ENCODE measurements around the gene ATAT1. TPM values are rescaled to one million over a fixed set of nuclear protein-coding genes. Genes with fewer than 3 reads are reported as not detected.

Gene ATAT1
- total and polyA plus RNA-seq, 2 experiments from 2014 or later: 12.8 to 23.0 TPM

GRCh38 chr6:30687659-30688431 is 61.2 kb downstream of the ATAT1 start:
- peaks cover 14% of the 10 kb centered on the region for H3F3A ChIP-seq (replicated peaks; ENCODE audit: low read depth)
- peak; percentile 67 for DNase-seq (ENCODE audit: low spot score)
- ATAC-seq: peak; percentile 8

GRCh38 chr6:30688569-30688968 is 61.9 kb downstream of the ATAT1 start:
- DNase-seq (ENCODE audit: low spot score) (no peak), ATAC-seq (no peak)
- Histone ChIP-seq H3F3A (replicated peaks; ENCODE audit: low read depth) (peaks cover 12% of the 10 kb centered on the region), H4K20me1 (replicated peaks; ENCODE audit: insufficient read depth) (no peaks in the 10 kb centered on the region), H2AFZ (no peak overlapping the region), H3K4me3 (no peak overlapping the region; the same call in 1 of the 2 replicates), H3K36me3 (ENCODE audit: insufficient read depth) (no peaks in the 10 kb centered on the region), H3K79me2 (replicated peaks; ENCODE audit: insufficient read depth) (peaks cover 8% of the 10 kb centered on the region; the same call in 1 of the 2 replicates), H3K4me1 (ENCODE audit: insufficient read depth) (peaks cover 38% of the 10 kb centered on the region), H3K4me2 (no peak overlapping the region), H3K27ac (ENCODE audit: low read depth) (no peak overlapping the region), H3K9me2 (ENCODE audit: insufficient read depth) (no peaks in the 10 kb centered on the region), H3K27me3 (ENCODE audit: insufficient read depth) (0 out of 2 replicates have a peak, but pooled peaks cover 5% of the 10 kb centered on the region)
- Mint-ChIP-seq H3K9me3 (no peaks in the 10 kb centered on the region; the same call in 2 of the 3 replicates), H3K4me3 (peak overlapping the region; percentile 81; the same call in 2 of the 3 replicates), H3K27ac (no peak overlapping the region), H3K27me3 (ENCODE audit: insufficient read depth, low read depth, poor library complexity) (peaks cover 38% of the 10 kb centered on the region), H3K36me3 (ENCODE audit: low read depth) (peaks cover 18% of the 10 kb centered on the region), H3K4me1 (peaks cover 59% of the 10 kb centered on the region)
- no peak for TF ChIP-seq CREB1 (CRISPR knock-in tag; IDR thresholded peaks at IDR 0.05; ENCODE audit: low read depth)
- no peak for TF ChIP-seq REST (IDR thresholded peaks at IDR 0.05; ENCODE audit: unreplicated experiment)
- no peak for TF ChIP-seq STAT1 (IDR thresholded peaks at IDR 0.05; ENCODE audit: unreplicated experiment)
- TF ChIP-seq ZNF331 (CRISPR knock-in tag; IDR thresholded peaks at IDR 0.05; ENCODE audit: low read depth): no peak
- TF ChIP-seq ZNF114 (CRISPR knock-in tag; IDR thresholded peaks at IDR 0.05): no peak
- TF ChIP-seq NANOG (IDR thresholded peaks at IDR 0.05; ENCODE audit: borderline replicate concordance): no peak
- no peak for TF ChIP-seq ETS1 (IDR thresholded peaks at IDR 0.05)
- TF ChIP-seq EZH2 (IDR thresholded peaks at IDR 0.05; ENCODE audit: low read depth, unreplicated experiment): no peak
- TF ChIP-seq EZH2phosphoT487 (IDR thresholded peaks at IDR 0.05; ENCODE audit: unreplicated experiment): no peak
- no peak for TF ChIP-seq JUNB (IDR thresholded peaks at IDR 0.05; ENCODE audit: unreplicated experiment)

More at GRCh38 chr6:30687659-30688431, 61.2 kb downstream of the ATAT1 start:
- Mint-ChIP-seq H3K4me3 (peak overlapping the region; percentile 81), H3K4me1 (peaks cover 66% of the 10 kb centered on the region), H3K9me3 (no peaks in the 10 kb centered on the region; the same call in 2 of the 3 replicates), H3K27ac (peak overlapping the region; percentile 84; the same call in 1 of the 2 replicates), H3K27me3 (ENCODE audit: insufficient read depth, low read depth, poor library complexity) (peaks cover 38% of the 10 kb centered on the region), H3K36me3 (ENCODE audit: low read depth) (peaks cover 18% of the 10 kb centered on the region)
- H3K79me2 ChIP-seq (replicated peaks; ENCODE audit: insufficient read depth): peaks cover 14% of the 10 kb centered on the region
- peak overlapping the region; percentile 98 for H3K4me2 ChIP-seq
- peak overlapping the region; percentile 93 for H2AFZ ChIP-seq
- H3K27ac ChIP-seq (ENCODE audit: low read depth): peak overlapping the region; percentile 59
- TF ChIP-seq POLR2AphosphoS5 (IDR thresholded peaks at IDR 0.05; ENCODE audit: low read depth) (0 out of 2 replicates have a peak, but pooled peaks have one; percentile 36), CTCF (conservative IDR thresholded peaks at IDR 0.05; ENCODE audit: low read depth in 2 of 2) (peak in 1 of 2 experiments; percentile 39; a peak in 2 of 4 replicates), EZH2phosphoT487 (IDR thresholded peaks at IDR 0.05; ENCODE audit: unreplicated experiment) (no peak)
- no peaks in the 10 kb centered on the region for H3K36me3 ChIP-seq (ENCODE audit: insufficient read depth)
- 0 out of 2 replicates have a peak, but pooled peaks cover 5% of the 10 kb centered on the region for H3K27me3 ChIP-seq (ENCODE audit: insufficient read depth)
- H3K9me2 ChIP-seq (ENCODE audit: insufficient read depth): no peaks in the 10 kb centered on the region
- peaks cover 45% of the 10 kb centered on the region for H3K4me1 ChIP-seq (ENCODE audit: insufficient read depth)
- H3K4me3 ChIP-seq: peak overlapping the region; percentile 99
- H4K20me1 ChIP-seq (replicated peaks; ENCODE audit: insufficient read depth): no peaks in the 10 kb centered on the region
